ENCODE results near the gene TBC1D21. TPM values are rescaled to one million over a fixed set of nuclear protein-coding genes. Genes with fewer than 3 reads are reported as not detected.

Gene TBC1D21
- total RNA-seq, 1 experiment from 2014 or later, result not detected

DNA sequence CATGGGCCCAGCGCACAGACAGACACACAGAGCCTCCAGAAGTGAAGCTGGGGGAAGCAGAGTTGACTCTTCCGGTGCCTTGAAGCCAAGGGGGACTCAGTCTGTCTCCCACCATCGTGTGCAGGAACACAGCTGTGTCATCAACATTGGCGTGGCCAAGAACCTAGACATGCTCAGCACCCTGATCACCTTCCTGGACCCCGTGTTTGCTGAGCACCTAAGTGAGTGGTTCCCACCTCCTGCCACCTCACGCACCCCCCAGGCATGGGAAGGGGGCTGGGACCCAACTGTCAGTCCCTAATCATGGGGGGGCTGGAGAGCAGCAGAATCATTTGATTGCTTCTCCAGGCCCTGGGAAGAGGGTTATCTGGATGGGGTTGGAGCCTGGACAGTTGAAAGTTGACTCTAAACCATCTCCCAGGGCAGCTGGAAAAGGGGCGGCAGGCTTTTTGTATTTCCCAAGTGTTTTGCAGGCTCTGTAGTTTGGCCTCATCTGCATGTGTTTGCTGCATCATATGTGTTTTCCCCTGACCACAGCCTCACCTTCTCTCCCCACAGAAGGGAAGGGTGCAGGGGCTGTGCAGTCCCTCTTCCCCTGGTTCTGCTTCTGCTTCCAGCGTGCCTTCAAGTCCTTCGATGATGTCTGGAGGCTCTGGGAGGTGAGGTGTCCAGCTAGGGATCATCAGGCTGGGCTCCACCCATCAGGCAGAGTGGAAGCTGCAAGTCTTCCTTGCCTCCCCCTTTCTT, 12.8 kb downstream of the TBC1D21 start:
- Histone ChIP-seq H3K79me1 (ENCODE audit: insufficient read depth, low read depth, low read length, poor library complexity, severe bottlenecking) (no peaks in the 10 kb centered on the region), H2BK120ac (ENCODE audit: low read depth, low read length, poor library complexity, severe bottlenecking) (no peak overlapping the region), H2BK15ac (ENCODE audit: low read depth, low read length) (no peak overlapping the region), H4K8ac (replicated peaks; ENCODE audit: insufficient read length, low read depth, low read length) (no peak overlapping the region), H3K79me2 (ENCODE audit: insufficient read depth, low read length) (no peaks in the 10 kb centered on the region), H4K91ac (ENCODE audit: insufficient read length, low read depth, low read length) (no peak overlapping the region), H2AK5ac (ENCODE audit: insufficient read length, low read length) (no peak overlapping the region), H3K56ac (ENCODE audit: insufficient read length, low read depth, low read length) (no peak overlapping the region), H2AFZ (ENCODE audit: low read length) (no peak overlapping the region), H3K4ac (ENCODE audit: low read depth, low read length) (no peak overlapping the region), H2BK5ac (ENCODE audit: insufficient read length, low read length) (no peak overlapping the region), H3K23ac (ENCODE audit: insufficient read length, low read depth, low read length) (no peak overlapping the region), H3K4me1 (ENCODE audit: insufficient read depth, low read length) (no peaks in the 10 kb centered on the region), H3K4me2 (ENCODE audit: insufficient read depth, insufficient read length, low read length) (no peak overlapping the region), H3K18ac (ENCODE audit: insufficient read length, low read depth, low read length) (no peak overlapping the region), H3K14ac (ENCODE audit: insufficient read depth, low read length) (no peak overlapping the region; the same call in 1 of the 2 replicates), H3T11ph (ENCODE audit: low read length) (no peak overlapping the region), H3K27ac (ENCODE audit: insufficient read length, low read depth, low read length) (no peak overlapping the region), H4K5ac (ENCODE audit: insufficient read length, low read depth, low read length) (no peak overlapping the region), H3K27me3 (ENCODE audit: insufficient read depth, low read length) (no peaks in the 10 kb centered on the region), H2BK20ac (ENCODE audit: low read depth, low read length, poor library complexity, severe bottlenecking) (no peak overlapping the region), H4K20me1 (ENCODE audit: control insufficient read depth, insufficient read depth, insufficient read length) (no peaks in the 10 kb centered on the region), H3K23me2 (ENCODE audit: insufficient read length, low read depth, low read length, poor library complexity, severe bottlenecking) (no peaks in the 10 kb centered on the region), H2BK12ac (ENCODE audit: insufficient read length, low read depth, low read length) (no peak overlapping the region), H3K9me3 (ENCODE audit: control insufficient read depth, low read depth, low read length) (no peaks in the 10 kb centered on the region), H3K9ac (ENCODE audit: extremely low read depth, insufficient read length, low read length) (no peak overlapping the region)
- peaks cover 27% of the 10 kb centered on the region for H3K27me3 Mint-ChIP-seq (ENCODE audit: low read depth)
- no peak overlapping the region for H3K27ac Mint-ChIP-seq
- no peaks in the 10 kb centered on the region for H3K36me3 Mint-ChIP-seq (ENCODE audit: insufficient read depth in 1 of 3, low read depth in 3 of 3)
- peaks cover 3 to 8% of the 10 kb centered on the region in 2 experiments; a peak in 2 of 4 replicates for H3K4me1 Mint-ChIP-seq
- WGBS (ENCODE audit: extremely low coverage, insufficient read length, low lambda C conversion rate), result no CpG with 5 or more reads among the region's 9 CpGs
- no peaks in the 10 kb centered on the region; a peak in 1 of 5 replicates for H3K9me3 Mint-ChIP-seq
- no peak overlapping the region for H3K4me3 Mint-ChIP-seq
- peak; percentile 10 for DNase-seq
- TF ChIP-seq, protein P1, sequence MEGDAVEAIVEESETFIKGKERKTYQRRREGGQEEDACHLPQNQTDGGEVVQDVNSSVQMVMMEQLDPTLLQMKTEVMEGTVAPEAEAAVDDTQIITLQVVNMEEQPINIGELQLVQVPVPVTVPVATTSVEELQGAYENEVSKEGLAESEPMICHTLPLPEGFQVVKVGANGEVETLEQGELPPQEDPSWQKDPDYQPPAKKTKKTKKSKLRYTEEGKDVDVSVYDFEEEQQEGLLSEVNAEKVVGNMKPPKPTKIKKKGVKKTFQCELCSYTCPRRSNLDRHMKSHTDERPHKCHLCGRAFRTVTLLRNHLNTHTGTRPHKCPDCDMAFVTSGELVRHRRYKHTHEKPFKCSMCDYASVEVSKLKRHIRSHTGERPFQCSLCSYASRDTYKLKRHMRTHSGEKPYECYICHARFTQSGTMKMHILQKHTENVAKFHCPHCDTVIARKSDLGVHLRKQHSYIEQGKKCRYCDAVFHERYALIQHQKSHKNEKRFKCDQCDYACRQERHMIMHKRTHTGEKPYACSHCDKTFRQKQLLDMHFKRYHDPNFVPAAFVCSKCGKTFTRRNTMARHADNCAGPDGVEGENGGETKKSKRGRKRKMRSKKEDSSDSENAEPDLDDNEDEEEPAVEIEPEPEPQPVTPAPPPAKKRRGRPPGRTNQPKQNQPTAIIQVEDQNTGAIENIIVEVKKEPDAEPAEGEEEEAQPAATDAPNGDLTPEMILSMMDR (conservative IDR thresholded peaks at IDR 0.05), result no peak

Data from H9 (cell line).